ENCODE results near the gene GPR183.

DNA sequence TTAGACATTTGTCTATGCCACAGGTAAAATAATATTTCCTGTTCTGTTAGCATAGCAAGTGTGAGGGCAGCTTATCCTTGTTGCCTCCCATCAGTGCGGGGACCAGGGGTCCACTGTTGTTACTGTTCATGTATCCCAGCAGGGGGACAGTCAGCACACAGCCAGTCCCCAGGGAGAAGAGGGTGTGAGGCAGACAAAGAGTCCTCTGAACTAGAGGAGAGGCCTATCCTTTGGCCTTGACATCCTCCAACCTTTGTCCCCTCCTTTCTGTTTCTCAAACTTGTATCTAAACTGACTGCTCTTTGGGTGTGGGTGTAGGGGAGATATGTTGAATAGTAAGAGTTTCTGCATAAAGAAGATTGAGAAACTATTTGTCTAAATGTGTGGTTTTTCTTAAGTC is 46.1 kb downstream of the GPR183 start:
- TF ChIP-seq CREB1 (IDR thresholded peaks at IDR 0.05; ENCODE audit: low read depth) (no peak), TEAD4 (IDR thresholded peaks at IDR 0.05) (no peak), YY1 (IDR thresholded peaks at IDR 0.05; ENCODE audit: low read depth) (no peak), TCF12 (IDR thresholded peaks at IDR 0.05; ENCODE audit: low read depth) (no peak), TAF1 (IDR thresholded peaks at IDR 0.05; ENCODE audit: low read depth) (no peak), CEBPB (IDR thresholded peaks at IDR 0.05) (no peak), ZBTB7A (IDR thresholded peaks at IDR 0.05; ENCODE audit: low read depth) (no peak), NFIC (IDR thresholded peaks at IDR 0.05) (no peak)
- TF ChIP-seq, protein P1, sequence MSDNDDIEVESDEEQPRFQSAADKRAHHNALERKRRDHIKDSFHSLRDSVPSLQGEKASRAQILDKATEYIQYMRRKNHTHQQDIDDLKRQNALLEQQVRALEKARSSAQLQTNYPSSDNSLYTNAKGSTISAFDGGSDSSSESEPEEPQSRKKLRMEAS (IDR thresholded peaks at IDR 0.05), result no peak
- TF ChIP-seq, protein P2, sequence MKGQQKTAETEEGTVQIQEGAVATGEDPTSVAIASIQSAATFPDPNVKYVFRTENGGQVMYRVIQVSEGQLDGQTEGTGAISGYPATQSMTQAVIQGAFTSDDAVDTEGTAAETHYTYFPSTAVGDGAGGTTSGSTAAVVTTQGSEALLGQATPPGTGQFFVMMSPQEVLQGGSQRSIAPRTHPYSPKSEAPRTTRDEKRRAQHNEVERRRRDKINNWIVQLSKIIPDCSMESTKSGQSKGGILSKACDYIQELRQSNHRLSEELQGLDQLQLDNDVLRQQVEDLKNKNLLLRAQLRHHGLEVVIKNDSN (IDR thresholded peaks at IDR 0.05), result no peak
- TF ChIP-seq, protein P3, sequence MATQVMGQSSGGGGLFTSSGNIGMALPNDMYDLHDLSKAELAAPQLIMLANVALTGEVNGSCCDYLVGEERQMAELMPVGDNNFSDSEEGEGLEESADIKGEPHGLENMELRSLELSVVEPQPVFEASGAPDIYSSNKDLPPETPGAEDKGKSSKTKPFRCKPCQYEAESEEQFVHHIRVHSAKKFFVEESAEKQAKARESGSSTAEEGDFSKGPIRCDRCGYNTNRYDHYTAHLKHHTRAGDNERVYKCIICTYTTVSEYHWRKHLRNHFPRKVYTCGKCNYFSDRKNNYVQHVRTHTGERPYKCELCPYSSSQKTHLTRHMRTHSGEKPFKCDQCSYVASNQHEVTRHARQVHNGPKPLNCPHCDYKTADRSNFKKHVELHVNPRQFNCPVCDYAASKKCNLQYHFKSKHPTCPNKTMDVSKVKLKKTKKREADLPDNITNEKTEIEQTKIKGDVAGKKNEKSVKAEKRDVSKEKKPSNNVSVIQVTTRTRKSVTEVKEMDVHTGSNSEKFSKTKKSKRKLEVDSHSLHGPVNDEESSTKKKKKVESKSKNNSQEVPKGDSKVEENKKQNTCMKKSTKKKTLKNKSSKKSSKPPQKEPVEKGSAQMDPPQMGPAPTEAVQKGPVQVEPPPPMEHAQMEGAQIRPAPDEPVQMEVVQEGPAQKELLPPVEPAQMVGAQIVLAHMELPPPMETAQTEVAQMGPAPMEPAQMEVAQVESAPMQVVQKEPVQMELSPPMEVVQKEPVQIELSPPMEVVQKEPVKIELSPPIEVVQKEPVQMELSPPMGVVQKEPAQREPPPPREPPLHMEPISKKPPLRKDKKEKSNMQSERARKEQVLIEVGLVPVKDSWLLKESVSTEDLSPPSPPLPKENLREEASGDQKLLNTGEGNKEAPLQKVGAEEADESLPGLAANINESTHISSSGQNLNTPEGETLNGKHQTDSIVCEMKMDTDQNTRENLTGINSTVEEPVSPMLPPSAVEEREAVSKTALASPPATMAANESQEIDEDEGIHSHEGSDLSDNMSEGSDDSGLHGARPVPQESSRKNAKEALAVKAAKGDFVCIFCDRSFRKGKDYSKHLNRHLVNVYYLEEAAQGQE (IDR thresholded peaks at IDR 0.05; ENCODE audit: low read depth), result no peak

Measured in Ishikawa (cell line).